ENCODE data around the gene SLC26A2.
"Not testable (repeated sequence)": the region's sequence is repeated elsewhere in the genome, so short reads cannot be mapped to it uniquely, and the experiment has no call there.

Gene SLC26A2

DNA sequence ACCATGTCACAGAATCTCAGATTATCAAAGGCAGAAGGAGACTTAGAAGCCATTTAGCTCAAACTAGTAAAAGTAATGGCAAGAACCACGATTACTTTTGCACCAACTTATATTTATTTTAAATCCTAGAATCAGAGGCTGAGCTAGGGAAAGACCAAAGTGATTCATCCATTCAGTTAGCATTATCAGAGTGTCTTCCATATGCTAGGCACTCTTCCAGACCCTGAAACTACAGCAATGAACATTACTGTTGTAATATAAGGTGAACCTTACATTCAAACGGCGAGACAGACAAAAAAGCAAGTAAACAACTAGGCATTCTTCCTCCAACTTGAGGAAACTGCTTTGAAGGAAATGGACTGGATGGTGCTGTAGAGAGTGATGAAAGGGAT is 23.9 kb upstream of the SLC26A2 start:
- DNase-seq (ENCODE audit: low read depth): no peak

- no peak for DNase-seq (ENCODE audit: low read depth)
Observed at GRCh38 chr5:149937610-149938009, 22.9 kb upstream of the SLC26A2 start.

DNA sequence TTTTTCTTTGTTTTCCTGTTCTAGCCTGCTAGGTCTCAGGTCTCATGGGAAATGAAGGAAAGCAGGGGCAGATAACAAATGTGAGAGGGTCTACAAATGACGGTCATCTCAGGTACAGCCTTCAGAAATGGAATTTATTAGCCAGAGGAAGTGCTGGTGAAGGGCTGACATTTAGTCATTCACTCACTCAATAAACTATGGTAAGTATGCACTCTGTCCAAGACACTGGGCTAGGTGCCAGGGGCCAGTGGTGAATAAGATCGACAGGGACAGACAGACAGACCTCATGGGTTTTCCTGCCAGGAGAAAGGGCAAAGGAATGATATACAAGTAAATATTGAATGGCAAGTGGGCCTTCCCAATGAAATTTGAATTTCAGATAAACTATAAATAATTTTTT is 22.3 kb upstream of the SLC26A2 start:
- no peak for DNase-seq (ENCODE audit: low read depth)

DNA sequence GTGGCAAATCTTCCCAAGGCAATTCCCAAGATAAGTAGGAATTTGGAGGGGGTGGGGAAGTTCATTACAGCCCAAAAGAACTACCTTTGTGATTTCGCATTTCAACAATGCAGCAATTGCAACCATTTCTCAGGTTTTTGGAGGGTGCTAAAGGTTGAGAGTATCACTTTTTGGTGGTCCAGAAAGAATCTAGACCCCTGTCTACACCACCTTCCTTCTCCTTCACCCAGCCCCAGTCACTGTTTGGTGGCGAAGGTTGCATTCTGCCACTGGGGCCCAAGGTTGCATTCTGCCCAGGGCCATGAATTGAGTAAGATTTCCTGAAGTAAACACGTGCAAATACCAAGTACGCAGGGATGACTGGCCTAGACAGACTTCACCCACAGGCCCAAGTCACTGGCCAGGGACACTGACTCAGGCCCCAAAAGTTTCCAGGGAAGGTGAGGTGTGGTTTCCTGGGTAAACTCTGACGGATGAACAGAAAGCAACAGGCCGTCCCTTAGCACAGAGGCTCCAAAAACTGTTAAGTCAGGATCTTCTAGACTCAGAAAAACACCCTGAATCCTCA is 21.7 kb upstream of the SLC26A2 start:
- no peak for DNase-seq (ENCODE audit: low read depth)

GRCh38 chr5:149939546-149939945 is 21.0 kb upstream of the SLC26A2 start:
- no peak for DNase-seq (ENCODE audit: low read depth)

DNA sequence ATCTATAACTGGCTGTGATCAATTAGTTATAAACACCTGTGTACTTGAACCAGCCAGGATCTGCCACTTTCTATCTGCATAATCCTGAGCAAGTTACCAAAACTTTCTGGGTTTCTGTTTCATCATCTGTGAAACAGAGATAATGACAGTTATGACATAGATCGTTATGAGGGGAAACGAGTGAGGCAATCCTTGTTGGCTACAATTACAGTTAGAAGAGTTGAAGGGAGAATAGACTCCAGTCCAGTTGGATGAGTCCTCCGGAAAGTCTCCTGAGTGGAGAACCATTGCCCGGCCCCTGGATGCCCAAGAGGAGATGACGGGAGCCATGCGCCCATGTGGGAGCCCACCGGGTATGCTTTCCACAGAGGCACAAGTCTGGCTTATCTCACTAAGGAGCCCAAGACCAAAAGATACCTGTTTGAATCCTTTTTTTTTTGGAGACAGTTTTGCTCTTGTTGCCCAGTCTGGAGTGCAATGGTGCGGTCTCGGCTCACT is 20.4 kb upstream of the SLC26A2 start:
- DNase-seq (ENCODE audit: low read depth): no peak

DNA sequence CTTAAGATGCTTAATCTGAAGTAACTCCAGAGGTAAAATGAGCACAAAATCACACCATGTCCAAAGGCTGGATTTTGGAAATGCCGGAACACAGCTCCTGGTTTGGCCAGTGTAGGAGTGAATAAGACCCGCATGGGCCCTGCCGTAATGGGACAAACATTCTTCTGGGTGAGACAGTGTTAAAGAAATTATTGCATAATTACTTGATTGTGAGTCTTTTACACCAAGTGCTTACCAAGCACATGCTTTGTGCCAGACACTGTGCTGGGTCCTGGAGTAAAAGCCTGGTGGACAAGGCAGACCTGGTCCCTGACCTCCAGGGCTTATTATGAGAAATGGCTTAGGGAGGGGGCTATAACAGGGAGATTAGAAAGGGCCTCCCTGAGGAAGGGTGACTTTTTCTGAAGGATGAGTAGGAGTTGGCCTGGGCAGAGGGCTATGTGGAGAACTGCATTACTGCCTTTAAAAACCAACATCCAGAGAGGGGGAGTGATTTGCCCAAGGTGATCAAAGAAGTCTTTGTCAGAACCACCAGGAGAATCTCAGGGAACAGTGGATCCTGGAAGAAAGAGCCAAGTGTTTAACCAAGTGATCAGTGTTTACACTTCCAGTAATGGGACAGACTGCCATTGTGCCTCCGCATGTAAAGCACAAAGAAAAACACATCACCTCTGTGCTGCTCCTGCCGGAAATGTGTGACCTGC is 19.5 kb upstream of the SLC26A2 start:
- no peak for DNase-seq (ENCODE audit: low read depth)

- no peak for DNase-seq (ENCODE audit: low read depth)
Observed at GRCh38 chr5:149941795-149942194, 18.8 kb upstream of the SLC26A2 start.

DNA sequence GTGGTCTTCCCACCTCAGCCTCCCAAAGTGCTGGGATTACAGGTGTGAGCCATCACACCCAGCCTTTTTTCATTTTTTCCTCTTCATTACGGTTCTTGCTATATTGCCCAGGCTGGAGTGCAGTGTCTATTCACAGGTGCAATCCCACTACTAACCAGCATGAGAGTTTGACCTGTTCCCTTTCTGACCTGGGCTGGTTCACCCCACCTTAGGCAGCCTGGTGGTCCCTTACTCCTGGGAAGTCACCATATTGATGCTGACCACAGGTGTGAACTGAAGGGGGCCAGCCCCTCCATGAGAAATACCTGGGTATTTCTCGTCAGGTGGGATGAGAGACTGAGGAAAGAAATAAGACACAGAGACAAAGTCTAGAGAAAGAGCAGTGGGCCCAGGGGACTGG is 18.4 kb upstream of the SLC26A2 start:
- DNase-seq (ENCODE audit: low read depth): no peak

DNA sequence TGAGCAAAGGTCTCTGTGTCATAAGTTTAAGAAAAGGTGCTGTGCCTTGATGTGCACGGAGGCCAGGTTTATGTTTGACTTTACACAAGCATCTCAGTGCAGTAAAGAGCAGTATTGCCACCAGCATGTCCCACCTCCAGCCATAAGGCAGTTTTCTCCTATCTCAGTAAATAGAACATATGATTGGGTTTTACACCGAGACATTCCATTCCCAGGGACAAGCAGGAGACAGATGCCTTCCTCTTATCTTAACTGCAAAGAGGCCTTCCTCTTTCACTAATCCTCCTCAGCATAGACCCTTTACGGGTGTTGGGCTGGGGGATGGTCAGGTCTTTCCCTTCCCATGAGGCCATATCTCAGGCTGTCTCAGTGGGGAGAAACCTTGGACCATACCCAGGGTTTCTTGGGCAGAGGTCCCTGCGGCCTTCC is 17.8 kb upstream of the SLC26A2 start:
- not testable (repeated sequence) for DNase-seq (ENCODE audit: low read depth)

DNA sequence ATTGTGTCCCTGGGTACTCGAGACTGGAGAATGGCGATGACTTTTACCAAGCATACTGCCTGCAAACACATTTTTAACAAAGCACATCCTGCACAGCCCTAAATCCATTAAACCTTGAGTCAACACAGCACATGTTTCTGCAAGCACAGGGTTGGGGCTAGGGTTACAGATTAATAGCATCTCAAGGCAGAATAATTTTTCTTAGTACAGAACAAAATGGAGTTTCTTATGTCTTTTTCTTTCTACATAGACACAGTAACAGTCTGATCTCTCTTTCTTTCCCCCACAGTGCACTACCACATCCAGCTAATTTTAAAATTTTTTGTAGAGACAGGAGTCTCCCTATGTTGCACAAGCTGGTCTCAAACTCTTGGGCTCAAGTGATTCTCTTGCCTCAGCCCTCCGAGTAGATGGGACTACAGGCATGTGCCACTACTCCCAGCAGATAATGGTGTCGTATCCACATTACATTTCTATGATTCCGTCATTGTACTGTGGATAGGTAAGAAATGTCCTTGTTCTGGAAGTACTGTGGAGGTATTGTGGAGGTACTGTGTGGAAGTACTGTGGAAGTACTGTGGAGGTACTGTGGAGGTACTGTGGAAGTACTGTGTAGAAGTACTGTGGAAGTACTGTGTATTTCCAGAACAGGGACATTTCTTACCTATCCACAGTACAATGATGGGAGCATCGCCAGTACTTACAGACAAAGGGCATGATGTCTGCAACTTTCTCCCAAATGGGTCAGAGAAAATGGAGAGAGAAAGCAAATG is 17.2 kb upstream of the SLC26A2 start:
- not testable (repeated sequence) for DNase-seq (ENCODE audit: low read depth)

DNA sequence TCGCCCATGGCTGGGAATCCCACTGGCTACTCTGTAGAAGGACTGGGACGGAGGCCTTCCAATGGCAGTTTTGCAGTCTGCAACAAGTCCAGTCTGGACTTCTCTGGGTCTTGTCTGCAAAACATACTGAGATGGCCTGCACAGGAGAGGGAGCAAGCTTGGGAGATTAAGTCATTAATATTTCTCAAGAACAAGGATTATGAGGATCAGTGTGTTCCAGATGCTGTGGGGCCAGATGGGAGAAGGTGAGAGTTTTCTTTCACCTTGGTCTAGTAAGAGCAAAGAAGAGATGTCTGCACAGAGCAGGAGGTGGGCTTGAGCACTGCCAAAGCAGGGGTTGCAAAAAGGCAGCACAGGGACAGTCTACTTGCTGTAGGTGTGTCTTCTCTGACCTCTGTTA is 15.9 kb upstream of the SLC26A2 start, which contains the start of gene PDE6A:
PDE6A (minus strand) TSS at position 128 of the 400 bp plus-strand sequence; CDS start at position 8, 120 bp downstream.
- no peak for DNase-seq (ENCODE audit: low read depth)

DNA sequence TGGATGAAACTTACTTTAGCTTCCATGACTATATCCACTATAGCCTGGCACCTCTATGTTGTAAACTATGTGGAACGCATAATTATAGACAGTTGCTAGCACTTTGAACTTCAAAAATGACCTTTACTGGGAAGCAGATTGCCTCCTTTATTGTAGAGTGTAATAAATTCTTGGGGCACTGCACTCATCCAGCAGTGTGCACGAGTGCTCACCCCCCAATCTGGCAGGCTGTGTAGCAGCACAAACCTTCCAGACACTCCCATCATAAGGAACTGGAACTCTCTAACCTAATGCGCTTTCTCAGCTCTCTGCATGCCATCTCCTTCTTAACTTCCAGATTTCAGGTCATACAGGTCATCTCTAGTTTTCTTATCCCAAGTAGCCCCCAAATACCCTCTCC is 14.4 kb upstream of the SLC26A2 start:
- DNase-seq (ENCODE audit: low read depth): no peak

DNA sequence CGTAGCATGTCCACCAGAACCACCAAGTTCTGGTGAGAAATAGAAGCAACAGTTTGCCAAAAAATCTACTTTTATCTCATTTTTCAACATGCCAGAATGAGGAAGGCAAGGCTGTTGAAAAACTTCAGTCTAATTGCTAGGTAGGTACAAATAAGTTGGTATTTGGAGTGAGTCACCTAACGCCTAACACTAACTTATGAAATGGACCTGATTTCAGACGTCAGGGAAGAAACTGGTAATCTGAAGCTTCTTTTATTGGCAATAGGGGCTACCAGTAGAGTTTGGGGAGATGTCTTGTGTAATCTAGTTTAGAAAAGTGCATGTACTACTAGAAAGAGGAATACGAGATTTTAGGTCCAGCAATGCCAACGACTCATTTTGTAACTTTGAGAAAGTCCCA is 11.6 kb upstream of the SLC26A2 start:
- DNase-seq (ENCODE audit: low read depth): no peak

GRCh38 chr5:149951138-149951749 is 9.3 kb upstream of the SLC26A2 start:
- DNase-seq (ENCODE audit: low read depth): no peak

DNA sequence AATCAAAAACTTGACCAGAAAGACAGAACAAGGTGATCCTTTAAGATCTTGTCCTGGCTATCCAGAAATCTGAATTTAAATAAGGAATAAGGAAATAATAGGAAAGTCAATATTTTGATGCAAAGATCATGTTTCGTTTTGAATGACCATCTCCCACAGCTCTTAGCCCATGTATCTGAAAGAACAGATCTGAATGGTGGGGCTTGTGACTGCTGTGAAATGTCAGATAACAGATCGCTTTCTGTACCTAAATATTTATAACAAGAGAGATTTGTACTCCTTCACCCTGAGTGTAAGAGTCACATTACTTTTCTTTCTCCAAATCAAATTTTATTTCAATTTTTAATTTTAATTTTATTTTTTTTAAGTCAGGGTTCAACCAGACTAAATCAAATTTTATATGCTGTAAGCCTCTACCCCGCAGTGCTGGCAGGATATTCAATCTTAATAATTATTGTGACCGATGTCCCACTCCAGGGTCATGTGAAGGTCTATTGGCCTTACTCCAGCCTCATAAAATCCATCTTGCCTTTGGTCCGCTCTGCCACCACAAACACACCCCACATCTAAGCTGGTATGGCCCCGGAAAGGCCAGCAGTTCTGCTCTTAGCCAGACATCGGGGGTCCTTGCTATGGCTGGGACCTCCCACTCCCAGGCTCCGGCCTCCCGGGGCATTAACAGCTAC is 7.0 kb upstream of the SLC26A2 start:
- no peak for DNase-seq (ENCODE audit: low read depth)

DNA sequence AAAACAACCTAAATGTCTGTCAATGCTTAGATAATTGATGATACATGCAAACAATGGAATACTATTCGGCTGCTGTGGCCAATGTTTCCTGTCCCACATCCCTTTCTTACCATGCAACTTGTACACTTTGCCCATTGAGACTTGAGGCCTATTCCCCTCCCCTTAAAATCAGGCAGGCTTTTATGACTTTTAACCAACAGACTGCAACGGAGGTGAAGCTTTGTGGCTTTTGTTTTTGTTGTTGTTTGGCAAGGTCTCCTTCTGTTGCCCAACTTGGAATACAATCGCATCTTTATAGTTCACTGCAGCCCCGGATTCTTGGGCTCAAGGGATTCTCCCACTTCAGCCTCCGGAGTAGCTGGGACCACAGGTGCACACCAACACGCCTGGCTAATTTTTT is 5.8 kb upstream of the SLC26A2 start:
- no peak for DNase-seq (ENCODE audit: low read depth)

DNA sequence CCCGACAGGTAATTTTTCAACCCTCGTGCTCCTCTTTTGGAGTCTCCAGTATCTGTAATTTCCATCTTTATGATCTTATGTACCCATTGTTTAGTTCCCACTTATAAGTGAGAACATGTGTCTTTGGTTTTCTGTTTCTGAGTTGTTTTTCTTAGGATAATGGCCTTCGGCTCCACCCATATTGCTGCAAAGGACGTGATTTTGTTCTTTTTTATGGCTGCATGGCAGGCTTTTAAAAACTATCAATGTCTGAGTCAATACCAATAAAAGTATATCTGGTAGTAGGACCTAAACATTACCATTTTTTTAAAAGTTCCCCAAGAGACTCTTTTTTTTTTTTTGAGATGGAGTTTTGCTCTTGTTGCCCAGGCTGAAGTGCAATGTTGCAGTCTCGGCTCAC is 3.9 kb upstream of the SLC26A2 start:
- no peak for DNase-seq (ENCODE audit: low read depth)

GRCh38 chr5:149957855-149958254 is 2.7 kb upstream of the SLC26A2 start:
- no peak for DNase-seq (ENCODE audit: low read depth)

- DNase-seq (ENCODE audit: low read depth): peak; percentile 13
Observed at GRCh38 chr5:149959406-149960236, 937 bp upstream of the SLC26A2 start.

- DNase-seq (ENCODE audit: low read depth): no peak
Observed at GRCh38 chr5:149961186-149961685, 678 bp downstream of the SLC26A2 start.

Measured in T follicular helper cell (primary cell).